Ishikawa (cell line): ENCODE data around the gene SLC2A1.
A peak's percentile ranks its signal among the peaks of the same experiment; 100 is the strongest.

Source experiments
- CEBPB ChIP-seq: IDR thresholded peaks from 2 replicates; pipeline ENCODE4 v1.6.1; 2012
- CREB1 ChIP-seq: IDR thresholded peaks from 2 replicates; pipeline ENCODE4 v1.6.1; 2012; ENCODE audit warnings: low read depth
- EGR1 ChIP-seq: IDR thresholded peaks from 2 replicates; pipeline ENCODE4 v1.6.1; 2012
- EP300 ChIP-seq: IDR thresholded peaks from 2 replicates; pipeline ENCODE4 v1.6.1; 2012; ENCODE audit warnings: borderline replicate concordance
- NFIC ChIP-seq: IDR thresholded peaks from 2 replicates; pipeline ENCODE4 v1.6.1; 2012
- TAF1 ChIP-seq: IDR thresholded peaks from 2 replicates; pipeline ENCODE4 v1.6.1; 2012; ENCODE audit warnings: low read depth, mild to moderate bottlenecking
- TCF12 ChIP-seq: IDR thresholded peaks from 2 replicates; pipeline ENCODE4 v1.6.1; 2012; ENCODE audit warnings: low read depth
- TEAD4 ChIP-seq: IDR thresholded peaks from 2 replicates; pipeline ENCODE4 v1.6.1; 2012
- USF1 ChIP-seq: IDR thresholded peaks from 2 replicates; pipeline ENCODE4 v1.6.1; 2012
- YY1 ChIP-seq: IDR thresholded peaks from 2 replicates; pipeline ENCODE4 v1.6.1; 2012; ENCODE audit warnings: low read depth
- ZBTB7A ChIP-seq: IDR thresholded peaks from 2 replicates; pipeline ENCODE4 v1.6.1; 2012; ENCODE audit warnings: low read depth
- TF ChIP-seq, protein P1 (sequence below): IDR thresholded peaks from 2 replicates; pipeline ENCODE4 v1.6.1; 2012
- TF ChIP-seq, protein P2 (sequence below): IDR thresholded peaks from 2 replicates; pipeline ENCODE4 v1.6.1; 2012; ENCODE audit warnings: low read depth, mild to moderate bottlenecking

- TF ChIP-seq ZBTB7A: peak; percentile 28; the same call in 1 of the 2 replicates
- no peak for TF ChIP-seq TAF1
- TF ChIP-seq EP300: peak; percentile 97
- peak; percentile 63 for TF ChIP-seq USF1
- peak; percentile 85 for TF ChIP-seq TEAD4
- TF ChIP-seq CEBPB: peak; percentile 78
- peak; percentile 88 for TF ChIP-seq NFIC
- TF ChIP-seq, protein P1, sequence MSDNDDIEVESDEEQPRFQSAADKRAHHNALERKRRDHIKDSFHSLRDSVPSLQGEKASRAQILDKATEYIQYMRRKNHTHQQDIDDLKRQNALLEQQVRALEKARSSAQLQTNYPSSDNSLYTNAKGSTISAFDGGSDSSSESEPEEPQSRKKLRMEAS: peak; percentile 88; the same call in 1 of the 2 replicates
- TF ChIP-seq, protein P2, sequence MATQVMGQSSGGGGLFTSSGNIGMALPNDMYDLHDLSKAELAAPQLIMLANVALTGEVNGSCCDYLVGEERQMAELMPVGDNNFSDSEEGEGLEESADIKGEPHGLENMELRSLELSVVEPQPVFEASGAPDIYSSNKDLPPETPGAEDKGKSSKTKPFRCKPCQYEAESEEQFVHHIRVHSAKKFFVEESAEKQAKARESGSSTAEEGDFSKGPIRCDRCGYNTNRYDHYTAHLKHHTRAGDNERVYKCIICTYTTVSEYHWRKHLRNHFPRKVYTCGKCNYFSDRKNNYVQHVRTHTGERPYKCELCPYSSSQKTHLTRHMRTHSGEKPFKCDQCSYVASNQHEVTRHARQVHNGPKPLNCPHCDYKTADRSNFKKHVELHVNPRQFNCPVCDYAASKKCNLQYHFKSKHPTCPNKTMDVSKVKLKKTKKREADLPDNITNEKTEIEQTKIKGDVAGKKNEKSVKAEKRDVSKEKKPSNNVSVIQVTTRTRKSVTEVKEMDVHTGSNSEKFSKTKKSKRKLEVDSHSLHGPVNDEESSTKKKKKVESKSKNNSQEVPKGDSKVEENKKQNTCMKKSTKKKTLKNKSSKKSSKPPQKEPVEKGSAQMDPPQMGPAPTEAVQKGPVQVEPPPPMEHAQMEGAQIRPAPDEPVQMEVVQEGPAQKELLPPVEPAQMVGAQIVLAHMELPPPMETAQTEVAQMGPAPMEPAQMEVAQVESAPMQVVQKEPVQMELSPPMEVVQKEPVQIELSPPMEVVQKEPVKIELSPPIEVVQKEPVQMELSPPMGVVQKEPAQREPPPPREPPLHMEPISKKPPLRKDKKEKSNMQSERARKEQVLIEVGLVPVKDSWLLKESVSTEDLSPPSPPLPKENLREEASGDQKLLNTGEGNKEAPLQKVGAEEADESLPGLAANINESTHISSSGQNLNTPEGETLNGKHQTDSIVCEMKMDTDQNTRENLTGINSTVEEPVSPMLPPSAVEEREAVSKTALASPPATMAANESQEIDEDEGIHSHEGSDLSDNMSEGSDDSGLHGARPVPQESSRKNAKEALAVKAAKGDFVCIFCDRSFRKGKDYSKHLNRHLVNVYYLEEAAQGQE: no peak
- no peak for TF ChIP-seq EGR1
- TF ChIP-seq TCF12: peak; percentile 99
- peak; percentile 62 for TF ChIP-seq YY1
- no peak for TF ChIP-seq CREB1
These were observed 8.3 kb upstream of the SLC2A1 start for GRCh38 chr1:42966688-42967612.
